ENCODE measurements around the gene HS3ST6.

- TF ChIP-seq POLR2A (IDR thresholded peaks at IDR 0.05) (no peak), CTCF (IDR thresholded peaks at IDR 0.05) (no peak), POLR2AphosphoS5 (IDR thresholded peaks at IDR 0.05; ENCODE audit: insufficient read depth in 1 of 2, low read depth in 1 of 2) (no peak)
Observed at GRCh38 chr16:1877804-1878203, 40.4 kb downstream of the HS3ST6 start.

Measured in vagina (tissue), 2 donors.